Cardiac septum (tissue), 1 donor: ENCODE measurements around the gene KIAA1549. TPM values are rescaled to one million over a fixed set of nuclear protein-coding genes. Genes with fewer than 3 reads are reported as not detected.

Experiments used
- DNase-seq: peaks from one replicate; pipeline ENCODE4 v3.0.0-alpha.2; 2020; ENCODE audit warnings: low spot score
- intact Hi-C: fragments of 100-400 bp; cut with DNase I; formaldehyde crosslinking; loops from one replicate; pipeline ENCODE4 v1.14.0; 2022
- total RNA-seq: library from RNA; stranded (reverse); fragmentation: NEBNext Ultra II Directional; extraction: Animal tissue kit (Norgen Biotek cat#: 25700); gene quantifications from one replicate; pipeline ENCODE4 v1.2.1, GENCODE V29; 2021
- donor health status: DM: no; HTN: no; CAD: no.

The KIAA1549 gene
- total RNA-seq, 1 donor from 2014 or later = 1.4 TPM

GRCh38 chr7:138918176-138918575, 63.0 kb downstream of the KIAA1549 start:
- intact Hi-C loops = no loop called here

GRCh38 chr7:138917771-138918170, 63.4 kb downstream of the KIAA1549 start:
- no peak for DNase-seq
- intact Hi-C loops = no loop called here

More at GRCh38 chr7:138918176-138918575, 63.0 kb downstream of the KIAA1549 start:
- no peak for DNase-seq

- intact Hi-C loops = no loop called here
- DNase-seq = no peak
Observed at GRCh38 chr7:138916731-138917130, 64.5 kb downstream of the KIAA1549 start.

GRCh38 chr7:138916275-138916674, 64.9 kb downstream of the KIAA1549 start:
- intact Hi-C loops = no loop called here
- DNase-seq = no peak

- intact Hi-C loops = no loop called here
- DNase-seq = no peak
Observed at GRCh38 chr7:138913783-138914182, 67.4 kb downstream of the KIAA1549 start.

GRCh38 chr7:138911007-138911406, 70.2 kb downstream of the KIAA1549 start:
- no peak for DNase-seq

GRCh38 chr7:138907850-138908249, 73.3 kb downstream of the KIAA1549 start:
- DNase-seq = no peak
- intact Hi-C loops = no loop called here

More at GRCh38 chr7:138911007-138911406, 70.2 kb downstream of the KIAA1549 start:
- intact Hi-C loops = no loop called here

GRCh38 chr7:138907201-138907847, 73.9 kb downstream of the KIAA1549 start:
- no peak for DNase-seq
- intact Hi-C loops = no loop called here

GRCh38 chr7:138903859-138904435, 77.2 kb downstream of the KIAA1549 start:
- intact Hi-C loops = no loop called here
- no peak for DNase-seq

GRCh38 chr7:138903186-138903820, 77.9 kb downstream of the KIAA1549 start:
- intact Hi-C loops = no loop called here
- no peak for DNase-seq

- intact Hi-C loops = no loop called here
- no peak for DNase-seq
Observed at GRCh38 chr7:138902161-138902560, 79.0 kb downstream of the KIAA1549 start.

- no peak for DNase-seq
- intact Hi-C loops = no loop called here
Observed at GRCh38 chr7:138900035-138900828, 81.0 kb downstream of the KIAA1549 start.

- DNase-seq = no peak
- intact Hi-C loops = no loop called here
Observed at GRCh38 chr7:138898802-138899201, 82.4 kb downstream of the KIAA1549 start.

GRCh38 chr7:138898255-138898654, 82.9 kb downstream of the KIAA1549 start:
- DNase-seq = no peak
- intact Hi-C loops = no loop called here

GRCh38 chr7:138895679-138896078, 85.5 kb downstream of the KIAA1549 start:
- DNase-seq = no peak
- intact Hi-C loops = no loop called here

GRCh38 chr7:138893258-138893657, 87.9 kb downstream of the KIAA1549 start:
- DNase-seq = no peak
- intact Hi-C loops = no loop called here

GRCh38 chr7:138892812-138893211, 88.4 kb downstream of the KIAA1549 start:
- DNase-seq = no peak
- intact Hi-C loops = no loop called here

- intact Hi-C loops = no loop called here
- DNase-seq = no peak
Observed at GRCh38 chr7:138892006-138892630, 89.1 kb downstream of the KIAA1549 start.

GRCh38 chr7:138891446-138891810, 89.8 kb downstream of the KIAA1549 start:
- intact Hi-C loops = no loop called here
- DNase-seq = no peak
